ENCODE measurements around the gene UNC119.

The UNC119 gene

DNA sequence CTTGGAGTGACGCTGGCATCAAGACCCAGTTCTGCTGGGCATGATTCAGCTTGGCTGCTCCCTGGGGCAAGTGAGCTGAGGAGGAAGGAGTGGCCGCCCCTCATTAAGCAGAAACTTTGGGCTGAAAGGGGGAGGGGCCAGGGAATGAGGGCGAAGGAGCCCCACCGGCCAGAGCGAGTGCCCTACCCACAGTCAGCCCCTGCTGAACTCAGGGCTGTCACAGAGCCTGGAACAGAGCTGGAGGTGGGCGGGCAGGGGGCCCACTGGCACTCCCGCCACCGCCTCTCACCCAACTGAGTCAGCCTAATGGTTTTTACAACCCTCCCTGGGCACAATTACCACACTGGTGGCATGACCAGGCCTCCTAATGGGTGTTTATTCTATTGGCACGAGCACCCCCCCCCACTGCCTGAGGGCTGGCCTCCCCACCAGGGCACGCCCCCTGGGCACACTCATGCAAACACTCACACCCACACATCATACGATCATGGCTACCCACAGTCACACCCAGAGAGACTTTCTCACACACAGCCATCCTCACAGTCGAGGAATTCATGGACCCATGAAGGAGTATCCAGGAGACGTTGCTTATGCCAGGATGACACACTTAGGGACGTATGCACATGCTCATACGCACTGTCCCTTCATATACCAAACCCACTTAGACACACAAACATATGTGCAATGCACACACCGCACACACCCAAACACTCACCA, 19.2 kb downstream of the UNC119 start:
- H3K4me3 ChIP-seq (ENCODE audit: low read length), result no peak overlapping the region
- peak; percentile 78 for DNase-seq (ENCODE audit: low read depth)
- TF ChIP-seq, protein P1, sequence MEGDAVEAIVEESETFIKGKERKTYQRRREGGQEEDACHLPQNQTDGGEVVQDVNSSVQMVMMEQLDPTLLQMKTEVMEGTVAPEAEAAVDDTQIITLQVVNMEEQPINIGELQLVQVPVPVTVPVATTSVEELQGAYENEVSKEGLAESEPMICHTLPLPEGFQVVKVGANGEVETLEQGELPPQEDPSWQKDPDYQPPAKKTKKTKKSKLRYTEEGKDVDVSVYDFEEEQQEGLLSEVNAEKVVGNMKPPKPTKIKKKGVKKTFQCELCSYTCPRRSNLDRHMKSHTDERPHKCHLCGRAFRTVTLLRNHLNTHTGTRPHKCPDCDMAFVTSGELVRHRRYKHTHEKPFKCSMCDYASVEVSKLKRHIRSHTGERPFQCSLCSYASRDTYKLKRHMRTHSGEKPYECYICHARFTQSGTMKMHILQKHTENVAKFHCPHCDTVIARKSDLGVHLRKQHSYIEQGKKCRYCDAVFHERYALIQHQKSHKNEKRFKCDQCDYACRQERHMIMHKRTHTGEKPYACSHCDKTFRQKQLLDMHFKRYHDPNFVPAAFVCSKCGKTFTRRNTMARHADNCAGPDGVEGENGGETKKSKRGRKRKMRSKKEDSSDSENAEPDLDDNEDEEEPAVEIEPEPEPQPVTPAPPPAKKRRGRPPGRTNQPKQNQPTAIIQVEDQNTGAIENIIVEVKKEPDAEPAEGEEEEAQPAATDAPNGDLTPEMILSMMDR (IDR thresholded peaks at IDR 0.05; ENCODE audit: insufficient read depth, low read depth, low read length, missing control alignments), result no peak

DNA sequence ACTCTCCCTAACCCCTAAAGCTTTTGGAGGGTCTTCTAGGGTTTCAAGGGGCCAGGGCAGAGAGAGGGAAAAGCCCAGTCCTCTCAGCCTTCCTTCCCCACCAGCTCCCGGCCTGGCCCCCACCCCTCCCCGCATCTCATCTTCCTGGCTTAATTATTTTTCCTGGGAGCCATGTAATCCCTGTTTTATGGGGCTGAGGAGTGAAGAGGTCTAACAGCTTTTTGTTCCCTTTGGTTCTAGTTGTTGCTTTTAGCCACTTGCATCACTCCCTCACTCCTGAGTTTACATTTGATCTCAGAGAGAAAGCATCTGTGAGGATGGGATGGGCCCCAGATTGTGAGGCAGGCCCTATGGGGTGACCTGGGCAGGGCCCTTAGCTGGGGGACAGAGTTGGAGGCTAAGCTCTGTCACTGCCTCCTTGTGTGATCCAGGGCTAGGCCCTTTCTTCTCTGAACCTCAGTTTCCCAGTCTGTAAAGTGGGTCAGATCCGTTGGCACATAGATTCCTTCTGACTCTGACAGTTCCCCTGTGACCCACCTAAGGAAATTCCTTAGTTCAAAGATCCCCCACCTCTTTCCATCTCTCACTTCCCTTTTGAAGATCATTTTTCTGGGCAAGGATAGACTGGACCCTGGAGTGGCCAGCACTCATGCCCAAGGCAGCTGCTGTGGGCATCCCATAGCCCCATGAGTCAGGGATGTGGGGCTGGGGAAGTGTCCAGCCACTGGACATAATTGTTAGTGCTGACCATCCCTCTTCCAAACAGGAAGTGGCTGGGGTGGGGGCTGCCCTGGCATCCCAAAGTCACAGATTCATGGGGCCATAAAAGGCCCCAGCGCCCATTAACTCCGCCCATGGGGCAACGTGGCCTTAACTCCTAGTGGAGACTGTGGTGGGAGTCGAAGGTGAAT, 20.1 kb downstream of the UNC119 start:
- DNase-seq (ENCODE audit: low read depth), result no peak
- H3K4me3 ChIP-seq (ENCODE audit: low read length), result no peak overlapping the region
- TF ChIP-seq, protein P1 (IDR thresholded peaks at IDR 0.05; ENCODE audit: insufficient read depth, low read depth, low read length, missing control alignments), result no peak

DNA sequence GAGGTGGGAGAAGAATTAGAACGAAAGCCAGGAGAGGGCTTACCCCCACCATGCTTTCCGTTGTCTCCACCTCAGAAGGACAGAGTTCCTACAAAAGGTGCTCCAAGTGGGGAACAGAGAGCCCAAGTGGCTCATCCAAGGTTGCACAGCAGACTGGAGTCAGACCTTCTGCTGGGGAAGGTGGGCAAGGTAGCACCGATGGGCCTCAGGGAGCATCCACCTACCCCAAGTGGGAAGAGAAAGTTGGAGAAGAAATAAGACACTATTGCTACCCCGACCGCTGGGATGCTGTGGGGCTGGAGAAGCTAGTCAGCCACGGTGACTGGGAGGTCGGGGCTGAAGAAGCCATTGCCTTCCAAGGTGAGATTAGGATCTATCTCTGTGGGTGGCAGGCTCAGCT, 21.5 kb downstream of the UNC119 start:
- DNase-seq (ENCODE audit: low read depth), result no peak
- TF ChIP-seq, protein P1 (IDR thresholded peaks at IDR 0.05; ENCODE audit: insufficient read depth, low read depth, low read length, missing control alignments), result no peak
- no peak overlapping the region for H3K4me3 ChIP-seq (ENCODE audit: low read length)

DNA sequence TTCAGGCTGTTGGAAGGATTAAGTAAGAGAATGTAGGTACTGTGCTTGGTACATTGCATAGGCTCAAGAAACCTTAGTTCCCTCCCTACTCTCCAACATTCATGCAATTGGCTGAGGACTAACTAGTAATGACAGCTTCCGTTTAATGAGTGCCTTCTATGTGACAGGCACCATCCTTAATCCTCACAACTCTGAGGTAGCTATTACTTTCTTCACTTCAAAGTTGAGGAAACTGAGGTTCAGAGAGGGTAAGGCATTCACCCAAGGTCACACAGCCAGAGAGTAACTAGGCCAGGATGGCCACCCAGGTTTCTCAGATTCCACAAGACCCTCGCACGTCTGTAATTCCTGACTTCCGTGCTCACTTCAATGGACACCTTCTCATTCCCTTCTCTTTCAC, 22.2 kb downstream of the UNC119 start:
- no peak for DNase-seq (ENCODE audit: low read depth)
- TF ChIP-seq, protein P1 (IDR thresholded peaks at IDR 0.05; ENCODE audit: insufficient read depth, low read depth, low read length, missing control alignments), result no peak
- no peak overlapping the region for H3K4me3 ChIP-seq (ENCODE audit: low read length)

DNA sequence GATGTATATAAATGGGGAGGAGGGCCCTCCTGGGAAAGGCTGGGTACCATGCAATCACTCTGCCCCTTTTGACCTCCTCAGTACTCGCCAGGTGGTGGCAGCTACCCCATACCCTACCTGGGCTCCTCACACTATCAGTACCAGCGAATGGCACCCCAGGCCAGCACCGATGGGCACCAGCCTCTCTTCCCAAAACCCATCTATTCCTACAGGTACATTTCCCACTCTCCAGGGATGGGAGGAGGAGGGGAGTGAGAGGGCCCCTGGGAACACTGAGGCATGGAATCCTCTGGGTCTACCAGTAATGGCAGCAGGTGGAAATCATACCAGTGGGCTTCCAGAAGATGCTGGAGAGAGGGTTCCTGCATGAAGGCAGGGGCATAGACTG, 23.4 kb downstream of the UNC119 start:
- TF ChIP-seq, protein P1 (IDR thresholded peaks at IDR 0.05; ENCODE audit: insufficient read depth, low read depth, low read length, missing control alignments), result no peak
- DNase-seq (ENCODE audit: low read depth), result no peak

DNA sequence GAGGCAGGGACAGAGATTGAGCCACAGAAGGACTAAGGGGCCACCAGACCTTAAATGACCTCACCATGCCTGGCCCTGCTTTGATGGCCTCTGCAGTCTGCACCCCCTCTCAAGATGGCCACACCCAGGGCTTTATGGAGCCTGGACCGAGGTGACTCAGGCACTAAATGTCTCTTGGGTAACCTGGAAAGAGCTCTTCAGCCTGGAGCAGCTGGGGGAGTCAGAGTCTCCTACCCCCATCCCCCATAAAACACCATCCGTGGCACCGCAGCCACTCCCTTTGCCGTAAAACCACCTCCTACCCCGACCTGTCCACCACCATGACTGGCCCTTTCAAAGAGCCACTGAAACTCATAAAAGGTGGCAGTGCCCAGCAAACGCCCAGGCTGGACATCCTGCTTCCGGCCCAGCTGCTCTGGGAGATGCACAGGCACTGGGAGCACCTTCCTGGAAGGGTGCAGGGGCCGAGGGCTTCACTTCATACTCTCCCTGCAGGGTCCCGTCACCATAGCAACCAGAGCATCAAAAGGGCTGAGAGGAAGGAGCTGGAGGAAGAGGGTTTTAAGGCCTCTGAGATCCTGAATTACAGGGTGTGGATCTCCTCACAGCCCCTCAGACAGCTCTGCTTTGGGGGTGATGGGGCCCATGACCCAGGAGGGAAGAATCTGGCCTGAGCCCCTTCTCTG, 24.0 kb downstream of the UNC119 start:
- H3K4me3 ChIP-seq (ENCODE audit: low read length), result no peak overlapping the region
- peak; percentile 61 for DNase-seq (ENCODE audit: low read depth)
- TF ChIP-seq, protein P1 (IDR thresholded peaks at IDR 0.05; ENCODE audit: insufficient read depth, low read depth, low read length, missing control alignments), result no peak

More for the DNA sequence above, 23.4 kb downstream of the UNC119 start:
- H3K4me3 ChIP-seq (ENCODE audit: low read length), result no peak overlapping the region
